GM12872 (cell line): Measurements from ENCODE around the gene SSR3.

Experiments used
- CTCF ChIP-seq: IDR thresholded peaks from 3 replicates; pipeline ENCODE4 v1.5.1; 2011; ENCODE audit warnings: low read depth, mild to moderate bottlenecking, low read length, moderate library complexity; ENCODE audit not compliant: insufficient read depth

Gene SSR3

GRCh38 chr3:156575641-156576040 lies 20.7 kb upstream of the SSR3 start:
- no peak for TF ChIP-seq CTCF

- no peak for TF ChIP-seq CTCF
Measured at GRCh38 chr3:156563900-156564682, 9.2 kb upstream of the SSR3 start.

- TF ChIP-seq CTCF: no peak
Measured at GRCh38 chr3:156561533-156561932, 6.6 kb upstream of the SSR3 start.

GRCh38 chr3:156559321-156559720 lies 4.4 kb upstream of the SSR3 start:
- no peak for TF ChIP-seq CTCF

- TF ChIP-seq CTCF: no peak
Measured at GRCh38 chr3:156558389-156558788, 3.5 kb upstream of the SSR3 start.

- no peak for TF ChIP-seq CTCF
Measured at GRCh38 chr3:156554515-156554841, 439 bp downstream of the SSR3 start.

GRCh38 chr3:156553705-156554356 lies 1.1 kb downstream of the SSR3 start:
- no peak for TF ChIP-seq CTCF
